Chondrocyte (in vitro differentiated cells): Measurements from ENCODE around the gene FUT7. TPM values are rescaled to one million over a fixed set of nuclear protein-coding genes. Genes with fewer than 3 reads are reported as not detected.
A peak's percentile ranks its signal among the peaks of the same experiment; 100 is the strongest.

Experiments
- DNase-seq: peaks from one replicate; pipeline ENCODE4 v3.0.0; 2021; ENCODE audit warnings: mixed read lengths, low spot score
- H3K27ac Mint-ChIP-seq: one replicate; pipeline ENCODE4 v1.8.0; 2021; ENCODE audit warnings: mild to moderate bottlenecking, moderate library complexity, mixed read lengths; ENCODE audit not compliant: unreplicated experiment
- H3K27me3 Mint-ChIP-seq: 2 replicates; pipeline ENCODE4 v1.8.0; 2021; ENCODE audit warnings: low read depth, mixed read lengths
- H3K36me3 Mint-ChIP-seq: 2 replicates; pipeline ENCODE4 v1.8.0; 2021; ENCODE audit warnings: low read depth, mixed read lengths
- H3K4me1 Mint-ChIP-seq: 2 replicates; pipeline ENCODE4 v1.8.0; 2021; ENCODE audit warnings: low read depth, mild to moderate bottlenecking, mixed read lengths
- H3K4me3 Mint-ChIP-seq: one replicate; pipeline ENCODE4 v1.8.0; 2021; ENCODE audit warnings: mild to moderate bottlenecking, moderate library complexity, mixed read lengths; ENCODE audit not compliant: unreplicated experiment
- H3K9me3 Mint-ChIP-seq: 2 replicates; pipeline ENCODE4 v1.8.0; 2021; ENCODE audit warnings: low read depth, mixed read lengths
- CTCF ChIP-seq: fragments of 200-600 bp; sonication (generic); IDR thresholded peaks from 2 replicates; pipeline ENCODE4 v1.5.0; 2021; ENCODE audit warnings: antibody characterized with exemption, mild to moderate bottlenecking, moderate library complexity
- total RNA-seq: library from RNA; stranded (reverse); gene quantifications from 3 replicates; pipeline ENCODE4 v1.2.1, GENCODE V29; 2021

Gene FUT7
- total RNA-seq, 1 donor from 2014 or later, result not detected

- Mint-ChIP-seq H3K27ac (peak overlapping the region; percentile 91), H3K4me3 (peak overlapping the region; percentile 44)
- DNase-seq, result no peak
These were observed 34.1 kb downstream of the FUT7 start for GRCh38 chr9:136997830-136998234.

GRCh38 chr9:136997371-136997770 is 34.5 kb downstream of the FUT7 start:
- H3K27ac Mint-ChIP-seq, result peak overlapping the region; percentile 91
- peaks cover 61% of the 10 kb centered on the region for H3K4me1 Mint-ChIP-seq
- no peaks in the 10 kb centered on the region for H3K9me3 Mint-ChIP-seq
- no peak overlapping the region for H3K4me3 Mint-ChIP-seq
- H3K36me3 Mint-ChIP-seq, result no peaks in the 10 kb centered on the region
- no peak for DNase-seq
- H3K27me3 Mint-ChIP-seq, result no peaks in the 10 kb centered on the region
- no peak for TF ChIP-seq CTCF

More at GRCh38 chr9:136997830-136998234, 34.1 kb downstream of the FUT7 start:
- H3K4me1 Mint-ChIP-seq, result peaks cover 57% of the 10 kb centered on the region
- H3K27me3 Mint-ChIP-seq, result no peaks in the 10 kb centered on the region
- H3K36me3 Mint-ChIP-seq, result no peaks in the 10 kb centered on the region
- no peaks in the 10 kb centered on the region for H3K9me3 Mint-ChIP-seq
- peak; percentile 68 for TF ChIP-seq CTCF

GRCh38 chr9:136996361-136997292 is 35.3 kb downstream of the FUT7 start, which contains the start of gene CLIC3:
TSS of gene CLIC3 (minus strand) at chr9:136996568. CDS start at chr9:136996543, 25 bp downstream.
- TF ChIP-seq CTCF, result no peak
- H3K36me3 Mint-ChIP-seq, result no peaks in the 10 kb centered on the region
- H3K9me3 Mint-ChIP-seq, result no peaks in the 10 kb centered on the region
- H3K4me1 Mint-ChIP-seq, result peaks cover 62% of the 10 kb centered on the region
- DNase-seq, result no peak
- H3K27ac Mint-ChIP-seq, result peak within 1 kb of the TSS; percentile 54
- no peak within 1 kb of the TSS for H3K4me3 Mint-ChIP-seq
- H3K27me3 Mint-ChIP-seq, result no peaks in the 10 kb centered on the region

GRCh38 chr9:136995772-136996311 is 36.0 kb downstream of the FUT7 start:
- Mint-ChIP-seq H3K4me1 (peaks cover 66% of the 10 kb centered on the region), H3K36me3 (no peaks in the 10 kb centered on the region), H3K4me3 (no peak overlapping the region), H3K27me3 (no peaks in the 10 kb centered on the region), H3K27ac (peak overlapping the region; percentile 41), H3K9me3 (peaks cover under 1% of the 10 kb centered on the region)
- DNase-seq, result no peak
- TF ChIP-seq CTCF, result no peak

- H3K27ac Mint-ChIP-seq, result no peak overlapping the region
- H3K4me3 Mint-ChIP-seq, result no peak overlapping the region
- TF ChIP-seq CTCF, result no peak
- peaks cover 62% of the 10 kb centered on the region for H3K4me1 Mint-ChIP-seq
- H3K27me3 Mint-ChIP-seq, result no peaks in the 10 kb centered on the region
- H3K36me3 Mint-ChIP-seq, result no peaks in the 10 kb centered on the region
- H3K9me3 Mint-ChIP-seq, result peaks cover 5% of the 10 kb centered on the region
- no peak for DNase-seq
These were observed 36.5 kb downstream of the FUT7 start for GRCh38 chr9:136995362-136995761.
